GM12801 (cell line): ENCODE data around the gene PTPRK.

ENCODE experiments used
- TF ChIP-seq, protein P1 (sequence below): IDR thresholded peaks from one replicate; pipeline ENCODE4 v1.5.1; 2011; ENCODE audit warnings: control low read depth; ENCODE audit not compliant: insufficient read length; ENCODE audit errors: extremely low read depth

PTPRK gene

GRCh38 chr6:128074567-128074966, 445.8 kb downstream of the PTPRK start:
- TF ChIP-seq, protein P1, sequence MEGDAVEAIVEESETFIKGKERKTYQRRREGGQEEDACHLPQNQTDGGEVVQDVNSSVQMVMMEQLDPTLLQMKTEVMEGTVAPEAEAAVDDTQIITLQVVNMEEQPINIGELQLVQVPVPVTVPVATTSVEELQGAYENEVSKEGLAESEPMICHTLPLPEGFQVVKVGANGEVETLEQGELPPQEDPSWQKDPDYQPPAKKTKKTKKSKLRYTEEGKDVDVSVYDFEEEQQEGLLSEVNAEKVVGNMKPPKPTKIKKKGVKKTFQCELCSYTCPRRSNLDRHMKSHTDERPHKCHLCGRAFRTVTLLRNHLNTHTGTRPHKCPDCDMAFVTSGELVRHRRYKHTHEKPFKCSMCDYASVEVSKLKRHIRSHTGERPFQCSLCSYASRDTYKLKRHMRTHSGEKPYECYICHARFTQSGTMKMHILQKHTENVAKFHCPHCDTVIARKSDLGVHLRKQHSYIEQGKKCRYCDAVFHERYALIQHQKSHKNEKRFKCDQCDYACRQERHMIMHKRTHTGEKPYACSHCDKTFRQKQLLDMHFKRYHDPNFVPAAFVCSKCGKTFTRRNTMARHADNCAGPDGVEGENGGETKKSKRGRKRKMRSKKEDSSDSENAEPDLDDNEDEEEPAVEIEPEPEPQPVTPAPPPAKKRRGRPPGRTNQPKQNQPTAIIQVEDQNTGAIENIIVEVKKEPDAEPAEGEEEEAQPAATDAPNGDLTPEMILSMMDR = no peak

DNA sequence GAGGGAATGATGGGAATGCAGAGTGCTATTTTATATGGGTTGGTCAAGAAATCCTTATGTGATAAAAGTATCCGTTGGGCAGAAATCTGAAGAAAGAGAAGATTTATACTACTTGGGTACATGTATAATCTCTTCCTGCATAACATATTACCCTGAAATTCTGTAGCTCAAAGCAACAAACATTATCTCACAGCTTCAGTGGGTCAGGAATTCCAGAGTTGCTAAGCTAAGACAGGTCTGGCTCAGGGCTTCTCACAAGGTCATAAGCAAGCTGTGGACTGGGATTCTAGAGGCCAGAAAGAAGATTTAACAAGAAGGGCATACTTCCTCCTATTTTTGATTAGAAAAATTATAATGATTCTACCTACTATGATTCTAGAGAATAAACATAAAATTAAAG, 447.0 kb downstream of the PTPRK start:
- TF ChIP-seq, protein P1 = no peak

DNA sequence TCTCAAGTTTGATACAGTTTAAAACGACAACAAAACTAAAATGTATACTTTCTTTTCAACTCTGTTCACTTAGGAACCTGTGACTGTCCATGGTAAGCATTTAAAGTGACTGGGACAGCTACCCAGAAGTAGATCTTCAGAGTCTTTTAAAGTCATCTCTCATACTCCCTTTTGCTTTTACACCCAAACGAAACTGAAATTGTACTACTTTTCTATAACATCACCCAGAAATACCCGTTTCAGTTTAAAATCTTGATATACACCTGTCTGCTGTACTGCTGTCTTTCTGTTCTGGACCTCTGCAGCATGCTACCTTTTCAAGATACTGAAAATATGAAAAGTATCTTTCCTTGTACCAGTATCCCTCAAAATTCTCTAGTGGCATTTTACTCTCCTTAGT, 449.2 kb downstream of the PTPRK start:
- TF ChIP-seq, protein P1 = no peak

DNA sequence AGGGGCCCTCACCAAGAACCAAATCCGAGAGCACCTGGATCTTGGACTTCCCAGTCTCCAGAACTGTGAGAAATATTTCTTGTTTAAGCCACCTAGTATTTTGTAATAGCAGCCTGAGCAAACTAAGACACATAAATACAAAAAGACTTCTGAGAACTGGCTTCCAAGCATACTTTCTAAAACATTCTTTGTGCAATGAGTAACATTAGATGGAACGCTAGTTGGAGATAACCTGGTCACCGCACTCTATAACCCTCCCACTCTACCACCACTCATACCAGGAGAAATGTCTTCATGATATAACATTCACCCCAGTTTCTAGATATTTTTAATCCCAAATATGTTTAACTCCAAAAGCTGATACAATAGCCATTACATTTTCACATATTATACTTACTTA, 450.0 kb downstream of the PTPRK start:
- TF ChIP-seq, protein P1 = no peak

DNA sequence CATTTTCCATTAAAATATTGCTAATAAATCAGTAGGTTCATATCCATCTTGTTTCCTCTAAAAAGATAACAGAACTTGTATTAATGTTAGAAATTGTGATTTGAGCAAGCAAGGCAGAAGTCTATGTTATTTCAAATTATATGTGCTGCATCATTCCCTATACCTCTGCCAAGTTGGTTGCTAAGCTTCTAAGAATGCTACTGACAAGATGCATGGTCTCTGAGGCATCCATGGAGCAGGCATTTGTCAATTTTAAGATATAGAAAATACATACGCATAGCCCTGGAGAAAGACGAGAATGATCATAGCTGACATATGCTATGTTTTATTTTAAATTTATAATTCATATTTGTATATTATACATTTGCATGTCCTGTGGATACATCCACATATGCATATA, 451.2 kb downstream of the PTPRK start:
- TF ChIP-seq, protein P1 = no peak

GRCh38 chr6:128068119-128068479, 452.3 kb downstream of the PTPRK start:
- TF ChIP-seq, protein P1 = no peak

- TF ChIP-seq, protein P1 = no peak
These were observed 452.8 kb downstream of the PTPRK start for GRCh38 chr6:128067446-128068118.
